H1 (cell line): ENCODE data around the gene ADCY1.

Experiments used
- CBX5 ChIP-seq: fragments of 300-800, 300-1000 bp; sonication (generic); IDR thresholded peaks from 2 replicates; pipeline ENCODE4 v1.7.1; 2016; ENCODE audit warnings: antibody characterized with exemption, low read length, low read depth
- POLR2A ChIP-seq, 2 experiments: IDR thresholded peaks; 1 replicate in 1 of 2; 2 replicates in 1 of 2; pipeline ENCODE4 v1.6.1; 2011; ENCODE audit warnings: low read depth in 2 of 2, low read length in 2 of 2, mild to moderate bottlenecking in 2 of 2; ENCODE audit errors: control extremely low read depth in 1 of 2

DNA sequence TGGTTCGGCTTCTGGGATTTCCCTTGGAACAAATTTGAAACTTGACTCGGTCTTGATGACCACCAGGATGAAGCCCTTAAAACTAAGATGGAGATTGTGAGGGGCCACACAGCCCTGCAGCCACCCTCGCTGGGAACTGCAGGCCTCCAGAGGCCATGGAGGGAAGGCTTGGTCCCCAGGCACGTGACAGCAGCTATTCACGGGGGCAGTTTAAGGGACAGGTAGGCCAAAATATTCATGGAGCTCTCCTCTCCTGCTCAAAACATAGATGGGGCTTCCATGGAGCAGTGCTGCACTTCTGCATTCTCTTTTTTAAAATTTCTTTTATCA, 137.0 kb downstream of the ADCY1 start:
- TF ChIP-seq CBX5 (no peak), POLR2A (IDR thresholded peaks at IDR 0.05; ENCODE audit: control extremely low read depth in 1 of 2, low read depth in 2 of 2, low read length in 2 of 2) (no peak)
